Activated CD4-positive, alpha-beta T cell treated with anti-CD3 and anti-CD28 coated beads for 1 hour (primary cell): Measurements from ENCODE around the gene CDH6.

Source experiments
- DNase-seq: peaks from one replicate; pipeline ENCODE4 v3.0.0-alpha.2; 2020

The CDH6 gene

GRCh38 chr5:31193591-31194467, at the start of gene CDH6:
Gene CDH6 (plus strand): TSS chr5:31193686. CDS start chr5:31267474, 73,788 bp downstream.
- DNase-seq, result no peak

- no peak for DNase-seq
Measured at GRCh38 chr5:31144364-31144763, 49.1 kb upstream of the CDH6 start.

GRCh38 chr5:31148959-31149475, 44.5 kb upstream of the CDH6 start:
- DNase-seq, result no peak

GRCh38 chr5:31153521-31153920, 40.0 kb upstream of the CDH6 start:
- DNase-seq, result no peak

- no peak for DNase-seq
Measured at GRCh38 chr5:31156631-31157160, 36.8 kb upstream of the CDH6 start.

- no peak for DNase-seq
Measured at GRCh38 chr5:31157720-31158119, 35.8 kb upstream of the CDH6 start.

- no peak for DNase-seq
Measured at GRCh38 chr5:31158686-31159085, 34.8 kb upstream of the CDH6 start.

GRCh38 chr5:31161781-31162181, 31.7 kb upstream of the CDH6 start:
- DNase-seq, result no peak

GRCh38 chr5:31165729-31166128, 27.8 kb upstream of the CDH6 start:
- DNase-seq, result no peak

GRCh38 chr5:31169379-31169778, 24.1 kb upstream of the CDH6 start:
- no peak for DNase-seq

GRCh38 chr5:31172881-31173280, 20.6 kb upstream of the CDH6 start:
- DNase-seq, result no peak

GRCh38 chr5:31173614-31174013, 19.9 kb upstream of the CDH6 start:
- no peak for DNase-seq

- DNase-seq, result no peak
Measured at GRCh38 chr5:31181376-31181987, 12.0 kb upstream of the CDH6 start.

GRCh38 chr5:31182136-31182535, 11.3 kb upstream of the CDH6 start:
- DNase-seq, result no peak

GRCh38 chr5:31185951-31186350, 7.5 kb upstream of the CDH6 start:
- no peak for DNase-seq

GRCh38 chr5:31186672-31187267, 6.7 kb upstream of the CDH6 start:
- DNase-seq, result no peak

- DNase-seq, result no peak
Measured at GRCh38 chr5:31187591-31187990, 5.9 kb upstream of the CDH6 start.

GRCh38 chr5:31192442-31192841, 1.0 kb upstream of the CDH6 start:
- no peak for DNase-seq

- DNase-seq, result no peak
Measured at GRCh38 chr5:31193116-31193515, 370 bp upstream of the CDH6 start.

GRCh38 chr5:31194468-31194813, 955 bp downstream of the CDH6 start:
- no peak for DNase-seq

GRCh38 chr5:31194892-31195555, 1.5 kb downstream of the CDH6 start:
- no peak for DNase-seq

- no peak for DNase-seq
Measured at GRCh38 chr5:31196309-31196708, 2.8 kb downstream of the CDH6 start.

- no peak for DNase-seq
Measured at GRCh38 chr5:31197183-31197582, 3.7 kb downstream of the CDH6 start.
